Purkinje cell (primary cell): ENCODE results near the gene CSHL1. TPM values are rescaled to one million over a fixed set of nuclear protein-coding genes. Genes with fewer than 3 reads are reported as not detected.

Experiments
- polyA plus RNA-seq: library from polyadenylated mRNA; unstranded; fragments of >200 nt; fragmentation: Nextera tagmentation; gene quantifications from 2 replicates; pipeline ENCODE4 v1.2.1, GENCODE V29; 2014

The CSHL1 gene
- not detected in 2 replicates for polyA plus RNA-seq

DNA sequence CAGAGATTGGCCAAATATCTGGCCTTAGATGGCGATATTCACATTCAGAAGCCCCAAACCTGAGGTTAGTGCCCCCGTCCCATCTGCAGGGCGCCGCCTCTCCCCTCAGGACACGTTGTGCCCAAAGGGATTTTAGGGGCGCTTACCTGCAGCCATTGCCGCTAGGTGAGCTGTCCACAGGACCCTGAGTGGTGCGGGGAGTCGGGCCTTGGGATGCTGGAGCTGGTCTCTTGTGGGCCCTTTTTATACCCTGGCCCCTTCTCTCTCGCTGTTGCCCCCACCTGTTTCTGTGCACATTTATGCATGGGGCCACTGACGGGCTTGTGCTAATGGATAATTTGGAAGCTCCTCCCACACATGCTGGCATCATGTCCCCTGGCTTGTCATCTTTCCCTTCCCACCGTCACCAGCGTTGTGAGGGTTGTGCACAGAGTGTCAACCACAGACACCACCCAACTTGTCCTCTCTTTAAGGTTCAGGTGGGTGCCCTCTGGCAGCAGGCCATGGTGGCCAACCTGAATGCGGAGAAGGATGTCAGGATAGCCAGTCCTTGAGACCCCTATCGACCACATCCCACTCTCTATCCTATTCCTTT, at the start of gene CSHL1:
Gene CSHL1 (minus strand): TSS at position 218 of the 595 bp plus-strand sequence. CDS start 62 bp downstream, at position 156.

DNA sequence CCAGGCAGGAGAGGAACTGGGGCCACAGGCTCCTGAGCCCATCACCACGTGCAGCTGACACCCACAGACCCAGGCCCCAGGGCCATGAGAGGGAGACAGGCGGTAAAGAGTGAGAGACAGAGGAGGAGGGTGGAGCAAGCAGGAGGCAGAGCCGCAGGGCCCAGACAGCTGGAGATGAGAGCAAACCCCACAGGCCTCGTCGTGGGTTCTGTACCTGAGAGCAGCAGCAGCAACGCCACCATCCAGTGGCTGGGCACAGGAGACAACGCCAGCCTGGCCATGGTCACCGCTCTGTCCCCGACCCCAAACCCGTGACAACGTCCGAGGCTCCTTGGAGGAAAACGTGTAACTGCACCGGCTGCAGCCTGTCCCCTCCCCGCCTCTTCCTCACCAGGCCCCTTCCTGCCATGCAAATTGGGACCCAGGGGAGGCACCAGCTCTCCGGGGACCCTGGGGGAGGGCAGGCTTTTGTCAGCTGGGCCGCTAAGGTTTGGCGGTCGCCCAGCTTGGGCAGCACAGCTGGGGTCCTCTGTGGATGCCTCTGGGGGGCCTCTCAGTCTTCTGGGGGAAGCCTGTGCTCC, 21.0 kb upstream of the CSHL1 start, which contains the start of gene CD79B:
Gene CD79B (minus strand): TSS at position 351 of the 581 bp plus-strand sequence. CDS start 70 bp downstream, at position 281.

GRCh38 chr17:63918789-63919305, 7.8 kb upstream of the CSHL1 start, which contains the start of gene GH1:
Gene GH1, minus strand, starts transcription at chr17:63918839. Its CDS starts 63 bp downstream, at chr17:63918776.

DNA sequence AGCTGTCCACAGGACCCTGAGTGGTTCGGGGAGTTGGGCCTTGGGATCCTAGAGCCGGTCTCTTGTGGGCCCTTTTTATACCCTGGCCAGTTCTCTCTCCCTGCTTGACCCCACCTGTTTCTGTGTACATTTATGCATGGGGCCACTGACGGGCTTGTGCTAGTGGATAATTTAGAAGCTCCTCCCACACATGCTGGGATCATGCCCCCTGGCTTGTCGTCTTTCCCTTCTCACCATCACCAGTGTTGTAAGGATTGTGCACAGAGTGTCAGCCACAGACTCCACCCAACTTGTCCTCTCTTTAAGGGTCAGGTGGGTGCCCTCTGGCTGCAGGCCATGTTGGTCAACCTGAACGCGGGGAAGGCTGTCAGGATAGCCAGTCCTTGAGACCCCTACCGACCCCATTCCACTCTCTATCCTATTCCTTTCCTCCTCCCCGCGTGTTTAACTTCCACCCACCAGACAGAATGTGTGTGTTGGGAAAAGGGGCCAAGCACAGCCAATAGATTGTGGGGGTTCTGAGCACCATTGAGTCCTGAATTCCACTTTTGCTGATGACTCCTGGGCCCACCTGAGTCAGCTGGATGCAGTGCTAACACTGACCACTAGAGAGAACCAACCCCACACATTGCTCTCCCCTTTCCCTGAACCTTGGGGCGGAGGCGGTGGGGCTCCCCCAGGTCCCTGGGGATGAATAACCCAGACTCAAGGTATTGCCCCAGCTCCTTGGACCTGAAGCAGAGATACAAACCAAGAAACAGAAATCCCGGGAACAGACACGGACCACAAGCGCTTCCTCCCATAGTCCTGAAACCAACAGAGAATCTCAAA, 14.3 kb downstream of the CSHL1 start, which contains the start of gene CSH1:
Gene CSH1 (minus strand): TSS at position 51 of the 831 bp plus-strand sequence. CDS start 63 bp downstream, outside the sequence.

GRCh38 chr17:63881935-63882601, 29.0 kb downstream of the CSHL1 start, which contains the start of gene GH2:
Gene GH2, minus strand, starts transcription at chr17:63881944. Its CDS starts 143 bp downstream, at chr17:63881801.

GRCh38 chr17:63873577-63873976, 37.5 kb downstream of the CSHL1 start, which contains the start of gene CSH2:
Gene CSH2, minus strand, starts transcription at chr17:63873677. Its CDS starts 63 bp downstream, at chr17:63873614.

Other genes with a start within 250 kb of the CSHL1 start
- gene LIMD2, start 211.1 kb downstream of the CSHL1 start, polyA plus RNA-seq, result 0.11 and 1.1 TPM in 2 replicates
- 13.1 and 17.3 TPM in 2 replicates for gene STRADA, start 169.5 kb downstream of the CSHL1 start, polyA plus RNA-seq
- 70.6 and 83.0 TPM in 2 replicates for gene CCDC47, start 137.7 kb downstream of the CSHL1 start, polyA plus RNA-seq
- 26.0 and 30.9 TPM in 2 replicates for gene DDX42, start 137.1 kb downstream of the CSHL1 start, polyA plus RNA-seq
- 189 and 271 TPM in 2 replicates for gene PSMC5, start 83.8 kb downstream of the CSHL1 start, polyA plus RNA-seq
- 9.9 and 16.4 TPM in 2 replicates for gene FTSJ3, start 83.6 kb downstream of the CSHL1 start, polyA plus RNA-seq
- gene SMARCD2, start 68.6 kb downstream of the CSHL1 start, polyA plus RNA-seq, result 0.27 and 1.8 TPM in 2 replicates
- gene CSH2, start 37.6 kb downstream of the CSHL1 start, polyA plus RNA-seq, result not detected in 2 replicates
- not detected in 2 replicates for gene GH2, start 29.3 kb downstream of the CSHL1 start, polyA plus RNA-seq
- not detected in 2 replicates for gene CSH1, start 14.7 kb downstream of the CSHL1 start, polyA plus RNA-seq
- not detected in 2 replicates for gene GH1, start 7.6 kb upstream of the CSHL1 start, polyA plus RNA-seq
- gene CD79B, start 21.1 kb upstream of the CSHL1 start, polyA plus RNA-seq, result not detected in 2 replicates
- 0.10 TPM in 1 of 2 replicates, not detected in the other for gene SCN4A, start 61.7 kb upstream of the CSHL1 start, polyA plus RNA-seq
- not detected in 2 replicates for gene PRR29, start 87.1 kb upstream of the CSHL1 start, polyA plus RNA-seq
- gene ICAM2, start 109.4 kb upstream of the CSHL1 start, polyA plus RNA-seq, result 5.1 and 6.0 TPM in 2 replicates
- gene ERN1, start 218.9 kb upstream of the CSHL1 start, polyA plus RNA-seq, result 0.94 and 2.0 TPM in 2 replicates